Measurements from ENCODE around the gene MAP2.
A peak's percentile ranks its signal among the peaks of the same experiment; 100 is the strongest.

MAP2 gene

DNA sequence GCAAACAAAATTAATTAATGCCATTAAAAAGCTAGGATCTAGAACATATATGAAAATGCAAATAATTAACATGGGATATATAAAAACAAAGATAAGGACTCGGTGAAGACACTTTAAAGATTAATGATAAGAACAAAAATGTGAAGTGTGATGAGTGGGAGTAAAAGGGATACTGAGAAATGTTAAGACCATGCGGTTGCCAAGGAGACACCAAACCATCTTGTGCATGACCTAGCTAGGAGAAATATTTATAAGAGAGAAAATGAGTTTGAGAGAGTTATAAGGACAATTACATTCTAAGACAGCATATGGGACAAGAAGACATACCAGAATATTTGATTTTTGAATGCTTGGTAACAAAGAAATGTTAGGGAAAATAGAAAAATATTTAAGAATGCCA, 25.4 kb upstream of the MAP2 start:
- Mint-ChIP-seq H3K9me3 (no peaks in the 10 kb centered on the region), H3K27ac (no peak overlapping the region), H3K36me3 (ENCODE audit: low read depth) (no peaks in the 10 kb centered on the region), H3K4me3 (no peak overlapping the region), H3K27me3 (ENCODE audit: low read depth) (no peaks in the 10 kb centered on the region), H3K4me1 (ENCODE audit: low read depth) (no peaks in the 10 kb centered on the region)

DNA sequence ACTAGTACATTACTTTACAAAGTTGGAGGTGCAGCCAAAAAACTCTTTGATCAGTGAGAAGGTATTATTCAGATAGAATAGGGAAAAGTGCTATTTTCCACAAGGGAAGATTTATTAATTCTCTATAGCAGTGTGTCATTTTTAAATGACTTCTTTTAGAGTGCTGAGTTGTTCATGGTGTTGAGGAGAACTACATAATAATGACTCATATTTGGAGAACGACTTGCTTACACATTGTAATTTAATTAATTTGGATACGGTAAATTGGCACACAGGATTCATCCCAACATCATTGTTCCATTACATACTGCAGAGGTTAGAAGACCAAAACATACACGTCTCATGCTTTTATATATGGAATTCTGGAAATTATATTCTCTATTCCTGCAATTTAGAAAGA, 22.1 kb upstream of the MAP2 start:
- no peaks in the 10 kb centered on the region for H3K9me3 Mint-ChIP-seq
- H3K27ac Mint-ChIP-seq, result no peak overlapping the region
- no peaks in the 10 kb centered on the region for H3K36me3 Mint-ChIP-seq (ENCODE audit: low read depth)
- H3K27me3 Mint-ChIP-seq (ENCODE audit: low read depth), result no peaks in the 10 kb centered on the region
- no peaks in the 10 kb centered on the region for H3K4me1 Mint-ChIP-seq (ENCODE audit: low read depth)
- no peak overlapping the region for H3K4me3 Mint-ChIP-seq

DNA sequence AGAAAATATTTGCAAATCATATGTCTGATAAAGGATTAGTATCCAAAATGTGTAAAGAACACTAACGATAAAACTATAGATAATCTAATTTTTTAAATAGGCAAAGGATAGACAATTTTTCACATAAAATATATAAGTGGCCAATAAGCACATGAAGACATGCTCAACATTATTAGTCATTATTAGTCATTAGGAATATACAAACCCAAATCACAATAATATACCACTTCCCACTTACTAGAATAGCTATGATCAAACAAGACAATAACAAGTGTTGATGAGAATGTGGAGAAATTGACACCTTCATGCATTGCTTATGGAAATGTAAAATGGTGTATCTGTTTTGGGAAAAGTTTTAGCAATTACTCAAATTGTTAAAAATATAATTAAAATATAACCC, 12.6 kb upstream of the MAP2 start:
- Mint-ChIP-seq H3K27ac (no peak overlapping the region), H3K4me1 (ENCODE audit: low read depth) (no peaks in the 10 kb centered on the region), H3K9me3 (peaks cover 3% of the 10 kb centered on the region), H3K4me3 (no peak overlapping the region), H3K36me3 (ENCODE audit: low read depth) (no peaks in the 10 kb centered on the region), H3K27me3 (ENCODE audit: low read depth) (no peaks in the 10 kb centered on the region)

DNA sequence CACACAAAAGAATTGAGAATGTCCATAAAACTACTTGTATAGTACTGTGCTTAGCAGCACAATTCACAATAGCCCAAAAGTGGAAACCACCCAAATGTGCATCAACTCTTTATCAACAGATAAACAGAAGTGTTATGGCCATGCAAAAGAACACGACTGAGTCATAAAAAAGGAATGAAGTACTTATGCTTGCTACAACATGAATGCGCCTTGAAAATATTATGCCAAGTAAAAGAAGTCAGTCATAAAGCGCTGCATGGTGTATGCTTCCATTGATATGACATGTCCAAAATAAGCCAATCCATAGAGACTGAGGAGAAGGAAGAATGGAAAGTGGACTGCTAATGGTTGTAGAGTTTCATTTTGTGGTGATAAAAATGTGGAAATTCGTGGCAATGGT, 12.1 kb upstream of the MAP2 start:
- Mint-ChIP-seq H3K4me3 (no peak overlapping the region), H3K27ac (no peak overlapping the region), H3K27me3 (ENCODE audit: low read depth) (no peaks in the 10 kb centered on the region), H3K4me1 (ENCODE audit: low read depth) (no peaks in the 10 kb centered on the region), H3K36me3 (ENCODE audit: low read depth) (no peaks in the 10 kb centered on the region), H3K9me3 (peaks cover 3% of the 10 kb centered on the region)

DNA sequence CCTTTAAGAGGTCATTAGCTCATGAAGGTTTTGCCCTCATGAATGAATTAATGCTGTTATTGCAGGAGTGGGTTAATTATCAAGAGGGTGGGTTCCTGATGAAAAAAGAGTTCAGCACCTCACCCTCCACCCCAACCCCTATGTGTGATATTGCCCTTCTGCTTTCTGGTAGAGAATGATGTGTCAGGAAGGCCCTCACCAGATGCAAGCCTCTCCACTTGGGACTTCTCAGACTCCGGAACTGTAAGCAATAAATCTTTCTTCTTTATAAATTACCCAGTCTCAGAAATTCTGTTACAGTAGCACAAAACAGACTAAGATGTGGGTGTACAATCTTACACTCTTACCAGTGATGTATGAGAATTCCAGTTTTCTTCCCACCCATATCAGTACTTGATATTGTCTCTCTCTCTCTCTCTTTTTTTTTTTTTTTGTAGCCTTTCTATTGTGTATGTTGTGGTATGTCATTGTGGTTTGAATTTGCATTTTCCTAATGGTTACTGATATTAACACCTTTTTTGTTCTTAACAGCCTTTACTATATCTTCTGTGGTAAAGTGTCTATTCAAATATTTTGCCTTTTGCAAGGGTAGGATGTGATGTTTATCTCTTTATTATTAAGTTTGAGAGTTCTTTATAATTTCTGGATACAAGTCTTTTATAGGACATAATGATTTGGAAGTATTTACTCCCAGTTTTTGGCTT, 10.4 kb upstream of the MAP2 start:
- H3K36me3 Mint-ChIP-seq (ENCODE audit: low read depth), result no peaks in the 10 kb centered on the region
- no peaks in the 10 kb centered on the region for H3K27me3 Mint-ChIP-seq (ENCODE audit: low read depth)
- no peak overlapping the region for H3K27ac Mint-ChIP-seq
- peaks cover 3% of the 10 kb centered on the region for H3K9me3 Mint-ChIP-seq
- H3K4me3 Mint-ChIP-seq, result no peak overlapping the region
- H3K4me1 Mint-ChIP-seq (ENCODE audit: low read depth), result no peaks in the 10 kb centered on the region

DNA sequence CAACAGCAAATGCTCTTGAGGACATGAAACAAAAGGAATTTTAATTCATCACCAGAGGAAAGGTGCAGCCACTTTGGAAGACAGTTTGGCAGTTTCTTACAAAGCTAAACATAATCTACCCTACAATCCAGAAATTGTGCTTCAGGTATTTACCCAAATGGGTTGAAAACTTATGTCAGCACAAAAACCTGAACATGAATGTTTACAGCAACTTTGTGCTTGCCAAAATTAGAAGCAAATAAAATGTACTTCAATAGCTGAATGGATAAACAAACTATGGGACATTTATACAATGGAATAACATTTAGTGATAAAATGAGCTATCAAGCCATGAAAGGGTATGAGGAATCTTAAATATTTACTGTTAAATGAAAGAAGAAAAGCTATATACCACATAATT, 6.9 kb upstream of the MAP2 start:
- no peak overlapping the region for H3K4me3 Mint-ChIP-seq
- peaks cover 7% of the 10 kb centered on the region for H3K27me3 Mint-ChIP-seq (ENCODE audit: low read depth)
- no peaks in the 10 kb centered on the region for H3K4me1 Mint-ChIP-seq (ENCODE audit: low read depth)
- H3K27ac Mint-ChIP-seq, result no peak overlapping the region
- no peaks in the 10 kb centered on the region for H3K36me3 Mint-ChIP-seq (ENCODE audit: low read depth)
- H3K9me3 Mint-ChIP-seq, result peaks cover 3% of the 10 kb centered on the region

DNA sequence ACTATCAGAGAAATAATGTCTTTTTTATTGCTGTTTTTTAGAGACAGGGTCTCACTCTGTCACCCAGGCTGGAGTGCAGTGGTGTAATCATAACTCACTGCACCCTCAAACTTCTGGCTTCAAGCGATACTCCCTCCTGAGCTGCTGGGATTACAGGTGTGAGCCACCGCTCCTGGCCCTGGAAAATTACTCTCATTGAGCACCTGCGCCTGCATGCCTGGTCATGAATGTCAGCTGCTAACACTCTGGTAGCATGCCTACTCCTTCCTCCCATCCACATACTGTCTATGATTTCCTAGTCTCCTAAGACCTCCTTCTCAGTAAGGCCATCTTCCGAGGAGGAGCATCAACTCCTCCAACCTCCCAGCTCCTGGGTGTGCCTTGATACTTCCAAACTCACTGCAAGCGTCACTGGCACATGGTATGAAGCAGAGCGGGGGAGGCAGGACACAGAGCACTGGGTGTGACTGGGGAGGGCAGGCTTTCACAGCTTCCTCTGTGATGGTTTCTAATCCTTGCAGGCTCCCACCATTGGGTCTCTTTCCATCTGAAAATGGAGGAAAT, 1.6 kb upstream of the MAP2 start:
- no peaks in the 10 kb centered on the region for H3K36me3 Mint-ChIP-seq (ENCODE audit: low read depth)
- H3K9me3 Mint-ChIP-seq, result no peaks in the 10 kb centered on the region
- H3K27me3 Mint-ChIP-seq (ENCODE audit: low read depth), result peaks cover 41% of the 10 kb centered on the region
- H3K4me3 Mint-ChIP-seq, result no peak overlapping the region
- no peak overlapping the region for H3K27ac Mint-ChIP-seq
- peaks cover 9% of the 10 kb centered on the region for H3K4me1 Mint-ChIP-seq (ENCODE audit: low read depth)

DNA sequence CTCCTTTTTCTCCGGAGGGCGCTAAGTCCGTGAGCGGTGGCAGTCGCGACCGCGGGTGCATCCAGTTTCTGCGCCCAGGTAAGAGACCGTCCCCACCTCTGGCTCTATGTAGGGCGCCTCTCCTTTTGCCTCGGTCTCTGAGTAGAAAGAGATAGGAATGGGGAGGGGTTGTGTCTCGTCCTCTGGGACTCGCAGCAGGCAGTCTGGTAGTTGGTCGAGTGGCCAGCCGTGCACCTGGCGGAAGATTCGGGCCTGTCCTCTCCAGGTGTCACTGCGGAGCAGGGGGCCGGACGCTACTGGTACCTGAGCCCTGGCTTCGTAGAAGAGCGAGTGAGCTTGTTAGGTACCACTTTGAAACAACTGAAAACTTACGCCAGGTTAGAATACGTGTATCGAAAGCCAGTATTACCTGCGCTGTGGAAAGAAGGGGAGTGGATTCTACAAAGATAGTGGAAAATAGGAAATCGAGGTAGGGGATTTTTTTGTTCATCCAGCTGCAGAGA, 403 bp downstream of the MAP2 start:
- no peak overlapping the region for H3K27ac Mint-ChIP-seq
- peak overlapping the region; percentile 71 for H3K4me3 Mint-ChIP-seq
- H3K9me3 Mint-ChIP-seq, result no peaks in the 10 kb centered on the region
- H3K4me1 Mint-ChIP-seq (ENCODE audit: low read depth), result peaks cover 9% of the 10 kb centered on the region
- H3K36me3 Mint-ChIP-seq (ENCODE audit: low read depth), result no peaks in the 10 kb centered on the region
- H3K27me3 Mint-ChIP-seq (ENCODE audit: low read depth), result peaks cover 48% of the 10 kb centered on the region

DNA sequence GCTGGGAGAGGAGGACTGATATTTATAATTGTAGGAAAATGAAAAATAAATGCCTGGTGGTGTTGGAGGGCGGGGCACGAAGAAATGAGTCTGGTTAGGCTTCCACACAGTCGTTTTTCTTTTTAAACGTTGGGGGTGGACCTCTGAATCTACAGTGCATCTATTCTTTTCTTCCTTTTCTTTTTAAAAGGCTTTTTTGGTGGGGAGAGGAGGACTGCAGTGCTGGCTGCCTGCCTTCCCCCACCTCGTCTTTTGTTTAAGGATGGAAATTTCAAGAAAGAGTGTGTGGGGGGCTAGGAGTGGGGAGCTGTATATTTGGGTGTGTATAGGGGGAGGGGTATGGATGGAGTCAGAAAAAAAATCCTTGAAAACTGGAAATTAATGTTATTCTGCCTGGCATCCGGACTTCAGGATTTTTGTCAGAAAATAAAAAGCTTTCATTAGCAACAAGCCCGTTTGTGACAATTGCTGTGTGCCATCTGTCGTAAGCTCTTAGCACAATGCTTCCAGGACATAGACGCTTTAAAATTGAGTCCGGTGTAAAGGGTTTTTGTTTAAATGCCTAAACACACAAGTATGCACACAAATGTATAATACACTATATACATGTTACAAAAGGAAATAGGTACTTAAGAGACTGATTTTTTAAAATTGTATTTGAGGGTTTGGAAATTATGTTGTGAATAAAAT, 1.1 kb downstream of the MAP2 start:
- H3K9me3 Mint-ChIP-seq, result no peaks in the 10 kb centered on the region
- no peaks in the 10 kb centered on the region for H3K36me3 Mint-ChIP-seq (ENCODE audit: low read depth)
- no peak overlapping the region for H3K27ac Mint-ChIP-seq
- H3K27me3 Mint-ChIP-seq (ENCODE audit: low read depth), result peaks cover 48% of the 10 kb centered on the region
- H3K4me3 Mint-ChIP-seq, result peak overlapping the region; percentile 71
- peaks cover 9% of the 10 kb centered on the region for H3K4me1 Mint-ChIP-seq (ENCODE audit: low read depth)

DNA sequence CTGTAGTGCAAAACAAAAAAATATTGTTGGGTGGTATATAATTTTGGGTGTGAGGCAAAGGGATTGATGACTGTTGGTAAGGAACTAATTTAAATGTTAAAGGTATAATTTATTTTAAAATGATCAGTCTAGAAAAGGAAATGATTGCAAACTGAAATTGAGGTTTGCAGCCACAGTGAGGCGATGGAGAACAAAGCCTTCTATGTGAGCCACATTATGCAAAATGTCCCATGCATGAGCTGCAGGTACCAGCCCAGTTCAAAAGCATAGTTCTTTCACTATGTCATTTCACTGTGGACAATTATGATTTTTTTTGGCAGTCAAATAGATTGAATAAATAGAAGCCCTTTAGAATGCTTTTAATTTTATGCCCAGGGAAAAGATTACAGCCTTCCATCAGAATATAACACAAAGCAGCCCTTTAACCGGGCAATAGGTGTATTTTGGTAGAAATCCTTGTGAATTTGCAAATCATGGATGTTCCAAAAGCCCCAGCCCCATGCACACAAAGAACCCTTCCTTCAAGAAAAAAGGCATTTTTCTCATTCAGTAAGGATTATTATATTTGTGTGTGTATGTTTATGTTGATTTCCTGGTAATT, 1.7 kb downstream of the MAP2 start:
- H3K27me3 Mint-ChIP-seq (ENCODE audit: low read depth), result peaks cover 48% of the 10 kb centered on the region
- peaks cover 9% of the 10 kb centered on the region for H3K4me1 Mint-ChIP-seq (ENCODE audit: low read depth)
- no peak overlapping the region for H3K27ac Mint-ChIP-seq
- H3K36me3 Mint-ChIP-seq (ENCODE audit: low read depth), result no peaks in the 10 kb centered on the region
- no peak overlapping the region for H3K4me3 Mint-ChIP-seq
- H3K9me3 Mint-ChIP-seq, result no peaks in the 10 kb centered on the region

DNA sequence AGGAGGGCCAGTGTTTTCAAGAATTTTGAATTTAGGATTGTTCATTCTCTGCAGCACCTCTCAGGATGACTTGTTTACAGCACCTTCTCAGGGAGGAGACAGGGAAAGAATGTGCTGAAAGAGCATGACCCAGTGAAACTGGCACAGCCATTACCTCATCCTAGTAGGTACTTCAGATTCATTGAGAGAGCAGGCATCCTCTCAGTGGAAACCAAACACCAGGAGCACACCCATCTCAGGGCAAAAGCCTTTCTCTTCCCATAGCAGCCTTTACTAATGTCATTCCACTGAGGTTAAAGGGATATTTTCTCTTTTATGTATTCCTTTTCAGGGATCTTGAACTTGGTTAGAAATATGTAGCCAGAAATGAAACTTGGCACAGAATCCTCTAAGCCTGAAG, 2.6 kb downstream of the MAP2 start:
- Mint-ChIP-seq H3K4me3 (no peak overlapping the region), H3K27ac (no peak overlapping the region), H3K9me3 (no peaks in the 10 kb centered on the region), H3K36me3 (ENCODE audit: low read depth) (no peaks in the 10 kb centered on the region), H3K4me1 (ENCODE audit: low read depth) (peaks cover 9% of the 10 kb centered on the region), H3K27me3 (ENCODE audit: low read depth) (peaks cover 41% of the 10 kb centered on the region)

DNA sequence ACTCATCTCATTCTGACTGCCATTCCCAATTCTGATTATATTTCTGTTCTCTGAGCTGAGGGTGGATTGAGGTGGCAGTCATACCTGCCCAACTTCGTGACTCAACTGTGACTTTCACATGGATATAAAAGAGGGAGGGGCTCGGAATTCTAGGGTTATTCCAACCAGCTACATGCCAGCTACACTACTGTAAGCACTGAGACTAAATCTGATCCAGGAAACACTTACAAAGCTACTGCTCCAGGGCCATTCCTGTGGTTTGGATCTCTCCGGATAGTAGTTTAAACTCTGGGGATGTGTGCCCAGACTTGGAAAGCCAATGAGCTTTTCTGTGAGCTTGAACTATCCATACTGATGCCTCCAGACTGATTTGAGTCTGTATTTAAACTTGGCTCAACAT, 7.9 kb downstream of the MAP2 start:
- H3K4me1 Mint-ChIP-seq (ENCODE audit: low read depth), result no peaks in the 10 kb centered on the region
- H3K36me3 Mint-ChIP-seq (ENCODE audit: low read depth), result no peaks in the 10 kb centered on the region
- no peak overlapping the region for H3K27ac Mint-ChIP-seq
- H3K4me3 Mint-ChIP-seq, result no peak overlapping the region
- H3K9me3 Mint-ChIP-seq, result no peaks in the 10 kb centered on the region
- H3K27me3 Mint-ChIP-seq (ENCODE audit: low read depth), result peaks cover 9% of the 10 kb centered on the region

DNA sequence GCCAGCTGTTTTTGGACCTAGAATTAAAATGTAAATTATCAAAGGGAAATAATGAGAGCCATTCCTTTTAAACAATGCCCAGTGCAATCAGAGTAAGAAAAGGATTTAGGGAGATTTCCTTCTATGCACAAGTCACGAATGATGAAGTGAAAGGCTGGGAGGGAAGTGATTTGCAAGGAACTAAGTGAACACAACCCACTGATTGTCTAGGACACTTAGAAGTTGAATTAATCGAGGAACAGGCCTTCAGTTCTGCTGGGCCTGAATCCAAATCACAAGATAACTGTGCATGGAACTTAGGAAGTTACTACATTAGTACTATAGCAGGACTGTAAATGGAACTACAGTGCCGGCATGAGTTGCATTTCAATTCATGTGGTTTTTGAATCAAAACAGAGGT, 17.7 kb downstream of the MAP2 start:
- no peaks in the 10 kb centered on the region for H3K36me3 Mint-ChIP-seq (ENCODE audit: low read depth)

DNA sequence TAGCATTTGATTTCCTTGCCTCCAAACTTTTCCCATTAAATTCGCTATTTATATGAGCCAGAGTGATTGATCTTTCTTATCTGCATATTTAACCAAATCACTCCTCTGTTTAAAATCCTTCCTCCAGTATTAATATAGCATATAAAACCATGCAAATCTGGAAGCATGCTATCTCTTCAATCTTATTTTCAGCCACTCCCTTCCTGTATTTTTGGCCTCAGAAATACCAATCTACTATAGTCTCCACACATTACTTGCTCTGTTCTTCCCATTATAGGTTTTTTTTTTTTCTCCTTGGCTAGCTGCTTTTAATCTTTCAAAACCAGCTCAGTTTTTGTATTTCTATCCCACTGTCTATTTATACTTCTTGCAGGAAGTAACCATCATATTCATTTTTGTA, 19.1 kb downstream of the MAP2 start:
- no peaks in the 10 kb centered on the region for H3K36me3 Mint-ChIP-seq (ENCODE audit: low read depth)
- H3K27ac Mint-ChIP-seq, result no peak overlapping the region
- no peaks in the 10 kb centered on the region for H3K4me1 Mint-ChIP-seq (ENCODE audit: low read depth)

More for the DNA sequence above, 17.7 kb downstream of the MAP2 start:
- H3K27ac Mint-ChIP-seq, result no peak overlapping the region
- H3K4me1 Mint-ChIP-seq (ENCODE audit: low read depth), result no peaks in the 10 kb centered on the region
- H3K9me3 Mint-ChIP-seq, result no peaks in the 10 kb centered on the region
- no peak overlapping the region for H3K4me3 Mint-ChIP-seq
- no peaks in the 10 kb centered on the region for H3K27me3 Mint-ChIP-seq (ENCODE audit: low read depth)

DNA sequence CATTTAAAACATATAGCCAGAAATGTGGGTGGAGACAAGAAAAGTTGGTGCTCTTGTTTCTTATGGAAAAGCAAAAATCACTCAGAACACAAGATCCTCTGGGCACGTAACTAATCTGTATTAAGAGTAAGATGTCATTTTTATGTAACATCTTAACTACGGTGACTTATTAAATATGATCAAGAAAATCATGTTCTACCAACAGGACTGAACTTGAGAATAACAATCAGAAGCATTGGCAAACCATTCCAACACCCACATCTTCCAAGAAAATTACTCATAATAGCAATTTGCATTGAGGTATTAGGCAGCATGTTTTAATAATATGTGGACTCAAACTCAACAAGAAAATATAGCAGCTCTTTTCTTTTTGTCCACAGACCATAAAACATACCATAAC, 21.6 kb downstream of the MAP2 start:
- no peak overlapping the region for H3K4me3 Mint-ChIP-seq
- H3K36me3 Mint-ChIP-seq (ENCODE audit: low read depth), result no peaks in the 10 kb centered on the region
- H3K27me3 Mint-ChIP-seq (ENCODE audit: low read depth), result no peaks in the 10 kb centered on the region
- no peaks in the 10 kb centered on the region for H3K9me3 Mint-ChIP-seq
- H3K4me1 Mint-ChIP-seq (ENCODE audit: low read depth), result no peaks in the 10 kb centered on the region
- H3K27ac Mint-ChIP-seq, result no peak overlapping the region

More for the DNA sequence above, 19.1 kb downstream of the MAP2 start:
- Mint-ChIP-seq H3K9me3 (no peaks in the 10 kb centered on the region), H3K27me3 (ENCODE audit: low read depth) (no peaks in the 10 kb centered on the region), H3K4me3 (no peak overlapping the region)
